Measurements from ENCODE around the gene CIB2. TPM values are rescaled to one million over a fixed set of nuclear protein-coding genes. Genes with fewer than 3 reads are reported as not detected.

Gene CIB2
- polyA plus RNA-seq, 1 experiment = 3.7 TPM

- no peak for TF ChIP-seq CTCF (IDR thresholded peaks at IDR 0.05; ENCODE audit: low read depth, low read length)
- CTCF ChIA-PET = interaction anchor here (10.9 kb wide), 1 partner anchor 137 kb away, joined by 327 read pairs; no protein-coding TSS in a partner anchor
- DNase-seq (ENCODE audit: low read depth, low spot score) = no peak
- Histone ChIP-seq H3K27ac (ENCODE audit: low read depth, low read length) (no peak overlapping the region), H3K4me3 (ENCODE audit: low read depth, low read length) (no peak overlapping the region), H3K27me3 (ENCODE audit: control insufficient read depth, insufficient read depth, low read length) (peaks cover 8% of the 10 kb centered on the region), H3K9me3 (ENCODE audit: control insufficient read depth, insufficient read depth, low read length) (no peaks in the 10 kb centered on the region)
- POLR2A ChIA-PET = no interaction called here
Observed at GRCh38 chr15:78104119-78104479, 27.1 kb downstream of the CIB2 start.

- H3K27ac ChIP-seq (ENCODE audit: low read depth, low read length) = no peak overlapping the region
- ChIA-PET CTCF (interaction anchor here (10.9 kb wide), 1 partner anchor 137 kb away, joined by 327 read pairs; no protein-coding TSS in a partner anchor), POLR2A (no interaction called here)
- peaks cover 8% of the 10 kb centered on the region for H3K27me3 ChIP-seq (ENCODE audit: control insufficient read depth, insufficient read depth, low read length)
- H3K9me3 ChIP-seq (ENCODE audit: control insufficient read depth, insufficient read depth, low read length) = no peaks in the 10 kb centered on the region
- H3K4me3 ChIP-seq (ENCODE audit: low read depth, low read length) = no peak overlapping the region
- no peak for TF ChIP-seq CTCF (IDR thresholded peaks at IDR 0.05; ENCODE audit: low read depth, low read length)
- no peak for DNase-seq (ENCODE audit: low read depth, low spot score)
Observed at GRCh38 chr15:78103406-78104118, 27.7 kb downstream of the CIB2 start.

GRCh38 chr15:78102741-78103140 lies 28.5 kb downstream of the CIB2 start:
- no peak for DNase-seq (ENCODE audit: low read depth, low spot score)
- Histone ChIP-seq H3K27me3 (ENCODE audit: control insufficient read depth, insufficient read depth, low read length) (peaks cover 9% of the 10 kb centered on the region), H3K4me3 (ENCODE audit: low read depth, low read length) (no peak overlapping the region), H3K9me3 (ENCODE audit: control insufficient read depth, insufficient read depth, low read length) (no peaks in the 10 kb centered on the region), H3K27ac (ENCODE audit: low read depth, low read length) (no peak overlapping the region)
- CTCF ChIA-PET = interaction anchor here (0.9 to 10.9 kb wide), 3 partner anchors 135 to 143 kb away, joined by 4 to 327 read pairs (median 8); no protein-coding TSS in a partner anchor
- POLR2A ChIA-PET = no interaction called here
- TF ChIP-seq CTCF (IDR thresholded peaks at IDR 0.05; ENCODE audit: low read depth, low read length) = no peak

GRCh38 chr15:78102211-78102610 lies 29.0 kb downstream of the CIB2 start:
- Histone ChIP-seq H3K4me3 (ENCODE audit: low read depth, low read length) (no peak overlapping the region), H3K27me3 (ENCODE audit: control insufficient read depth, insufficient read depth, low read length) (peaks cover 10% of the 10 kb centered on the region), H3K27ac (ENCODE audit: low read depth, low read length) (no peak overlapping the region), H3K9me3 (ENCODE audit: control insufficient read depth, insufficient read depth, low read length) (no peaks in the 10 kb centered on the region)
- ChIA-PET POLR2A (interaction anchor here (1.1 kb wide), 1 partner anchor 9 kb away, joined by 4 read pairs; no protein-coding TSS in a partner anchor), CTCF (interaction anchor here (0.7 to 2.1 kb wide), 3 partner anchors 135 to 143 kb away, joined by 3 to 8 read pairs (median 4); no protein-coding TSS in a partner anchor)
- no peak for TF ChIP-seq CTCF (IDR thresholded peaks at IDR 0.05; ENCODE audit: low read depth, low read length)
- DNase-seq (ENCODE audit: low read depth, low spot score) = no peak

- ChIA-PET POLR2A (interaction anchor here (1.1 kb wide), 1 partner anchor 9 kb away, joined by 4 read pairs; no protein-coding TSS in a partner anchor), CTCF (interaction anchor here (0.7 to 2.1 kb wide), 2 partner anchors 134 to 142 kb away, joined by 3 to 8 read pairs; no protein-coding TSS in a partner anchor)
- TF ChIP-seq CTCF (IDR thresholded peaks at IDR 0.05; ENCODE audit: low read depth, low read length) = no peak
Observed at GRCh38 chr15:78101423-78102105, 29.7 kb downstream of the CIB2 start.

More at GRCh38 chr15:78101423-78102105, 29.7 kb downstream of the CIB2 start:
- H3K27ac ChIP-seq (ENCODE audit: low read depth, low read length) = no peak overlapping the region
- no peak overlapping the region for H3K4me3 ChIP-seq (ENCODE audit: low read depth, low read length)
- H3K9me3 ChIP-seq (ENCODE audit: control insufficient read depth, insufficient read depth, low read length) = no peaks in the 10 kb centered on the region
- peaks cover 10% of the 10 kb centered on the region for H3K27me3 ChIP-seq (ENCODE audit: control insufficient read depth, insufficient read depth, low read length)
- no peak for DNase-seq (ENCODE audit: low read depth, low spot score)

All from AG04450 (cell line).